ENCODE results near the gene EXOC6.

EXOC6 gene

DNA sequence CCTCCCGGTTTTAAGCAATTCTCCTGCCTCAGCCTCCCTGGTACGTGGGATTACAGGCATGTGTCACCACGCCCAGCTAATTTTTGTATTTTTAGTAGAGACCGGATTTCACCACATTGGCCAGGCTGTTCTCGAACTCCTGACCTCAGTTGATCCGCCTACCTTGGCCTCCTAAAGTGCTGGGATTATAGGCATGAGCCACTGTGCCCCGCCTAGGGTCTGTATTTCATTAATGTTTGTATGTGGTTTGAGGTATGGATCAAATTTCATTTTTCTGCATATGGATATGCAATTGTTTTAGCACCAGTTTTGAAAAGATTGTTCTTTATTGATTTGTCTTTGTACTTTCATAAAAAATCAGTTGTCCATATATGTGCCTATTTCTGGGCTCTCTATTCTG lies 251.3 kb downstream of the EXOC6 start:
- in situ Hi-C loops (cut with HindIII; ENCODE audit: low sequenced_read_pairs) = loop anchor here (10.0 to 25.0 kb wide), 3 partner anchors 95 to 413 kb away; no protein-coding TSS in a partner anchor

DNA sequence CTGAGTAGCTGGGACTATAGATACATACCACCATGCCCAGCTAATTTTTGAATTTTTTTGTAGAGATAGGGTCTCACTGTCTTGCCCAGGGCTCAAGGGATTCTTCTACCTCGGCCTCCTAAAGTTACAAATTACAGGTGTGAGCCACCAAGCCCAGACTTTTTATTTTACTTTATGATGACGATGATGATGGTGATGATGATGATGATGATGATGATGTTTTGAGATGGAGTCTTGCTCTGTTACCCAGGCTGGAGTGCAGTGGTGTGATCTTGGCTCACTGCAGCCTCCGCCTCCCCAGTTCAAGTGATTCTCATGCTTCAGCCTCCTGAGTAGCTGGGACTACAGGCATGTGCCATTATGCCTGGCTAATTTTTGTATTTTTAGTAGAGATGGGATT lies 252.8 kb downstream of the EXOC6 start:
- in situ Hi-C loops (cut with HindIII; ENCODE audit: low sequenced_read_pairs) = loop anchor here (10.0 to 25.0 kb wide), 3 partner anchors 94 to 411 kb away; no protein-coding TSS in a partner anchor

DNA sequence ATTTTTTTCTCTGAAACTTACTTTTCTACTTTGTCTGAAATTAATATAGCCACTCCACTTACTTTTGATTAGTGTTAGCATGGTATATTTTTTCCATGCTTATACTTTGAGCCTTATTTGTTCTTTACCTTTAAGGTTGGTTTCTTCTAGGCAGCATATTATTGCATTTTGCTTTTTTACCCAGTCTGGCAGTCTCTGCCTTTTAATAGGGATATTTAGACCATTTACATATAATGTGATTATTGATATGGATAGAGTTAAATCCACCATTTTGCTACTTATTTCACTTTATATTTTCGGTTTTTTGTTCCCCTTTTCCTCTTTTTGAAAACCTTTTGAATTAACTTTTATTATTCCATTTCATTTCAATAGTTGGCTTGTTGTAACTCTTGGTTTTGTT lies 255.6 kb downstream of the EXOC6 start:
- in situ Hi-C loops (cut with HindIII; ENCODE audit: low sequenced_read_pairs) = loop anchor here (10.0 to 25.0 kb wide), 3 partner anchors 91 to 408 kb away; no protein-coding TSS in a partner anchor

- in situ Hi-C loops (cut with HindIII; ENCODE audit: low sequenced_read_pairs) = loop anchor here (10.0 to 25.0 kb wide), 3 partner anchors 88 to 406 kb away; no protein-coding TSS in a partner anchor
Observed at GRCh38 chr10:93106631-93107072, 258.3 kb downstream of the EXOC6 start.
